ENCODE measurements around the gene BEAN1.

DNA sequence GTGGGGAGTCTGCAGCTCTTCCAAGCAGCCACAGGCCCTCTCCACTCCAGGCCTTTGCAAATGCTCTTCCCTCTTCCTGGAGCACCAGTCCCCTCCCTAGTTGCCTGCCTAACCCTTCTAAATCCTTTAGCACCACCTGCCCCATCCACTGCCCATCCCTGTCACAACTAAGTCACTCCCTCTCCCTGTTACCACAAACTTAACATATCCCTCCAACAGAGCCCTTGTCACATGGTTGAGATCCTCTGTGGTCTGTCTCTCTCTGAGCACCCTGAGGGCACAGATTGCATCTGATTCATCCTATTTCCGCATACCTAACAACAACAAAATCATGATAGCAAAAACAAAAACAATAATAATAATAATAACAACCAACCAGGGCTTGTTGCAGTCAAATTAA lies 11.0 kb upstream of the BEAN1 start:
- TF ChIP-seq, protein P1, sequence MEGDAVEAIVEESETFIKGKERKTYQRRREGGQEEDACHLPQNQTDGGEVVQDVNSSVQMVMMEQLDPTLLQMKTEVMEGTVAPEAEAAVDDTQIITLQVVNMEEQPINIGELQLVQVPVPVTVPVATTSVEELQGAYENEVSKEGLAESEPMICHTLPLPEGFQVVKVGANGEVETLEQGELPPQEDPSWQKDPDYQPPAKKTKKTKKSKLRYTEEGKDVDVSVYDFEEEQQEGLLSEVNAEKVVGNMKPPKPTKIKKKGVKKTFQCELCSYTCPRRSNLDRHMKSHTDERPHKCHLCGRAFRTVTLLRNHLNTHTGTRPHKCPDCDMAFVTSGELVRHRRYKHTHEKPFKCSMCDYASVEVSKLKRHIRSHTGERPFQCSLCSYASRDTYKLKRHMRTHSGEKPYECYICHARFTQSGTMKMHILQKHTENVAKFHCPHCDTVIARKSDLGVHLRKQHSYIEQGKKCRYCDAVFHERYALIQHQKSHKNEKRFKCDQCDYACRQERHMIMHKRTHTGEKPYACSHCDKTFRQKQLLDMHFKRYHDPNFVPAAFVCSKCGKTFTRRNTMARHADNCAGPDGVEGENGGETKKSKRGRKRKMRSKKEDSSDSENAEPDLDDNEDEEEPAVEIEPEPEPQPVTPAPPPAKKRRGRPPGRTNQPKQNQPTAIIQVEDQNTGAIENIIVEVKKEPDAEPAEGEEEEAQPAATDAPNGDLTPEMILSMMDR (IDR thresholded peaks at IDR 0.05): no peak
- TF ChIP-seq POLR2A (IDR thresholded peaks at IDR 0.05) (no peak), EP300 (IDR thresholded peaks at IDR 0.05) (no peak)
